Lower lobe of right lung (tissue), 2 donors: ENCODE measurements around the gene CORO2B. TPM values are rescaled to one million over a fixed set of nuclear protein-coding genes. Genes with fewer than 3 reads are reported as not detected.

Experiments
- ATAC-seq, 2 donors: fragments of 200-7000 bp; cut with Tn5 transposase; one replicate each; pipeline ENCODE4 v1.9.1; 2020 to 2022; ENCODE audit warnings: mild to moderate bottlenecking in 2 of 2, moderate library complexity in 2 of 2
- DNase-seq: peaks from one replicate; pipeline ENCODE4 v3.0.0-alpha.2; 2020
- H3K27ac ChIP-seq: fragments of 200-600 bp; one replicate; pipeline ENCODE4 v1.8.0; 2022
- H3K27me3 ChIP-seq: fragments of 200-600 bp; one replicate; pipeline ENCODE4 v1.8.0; 2022; ENCODE audit warnings: low read depth
- H3K36me3 ChIP-seq: fragments of 200-600 bp; one replicate; pipeline ENCODE4 v1.8.0; 2022; ENCODE audit warnings: mild to moderate bottlenecking
- H3K4me1 ChIP-seq: fragments of 200-600 bp; one replicate; pipeline ENCODE4 v1.8.0; 2022
- H3K4me3 ChIP-seq: fragments of 200-600 bp; one replicate; pipeline ENCODE4 v1.8.0; 2022; ENCODE audit warnings: mild to moderate bottlenecking
- H3K9me3 ChIP-seq: fragments of 200-600 bp; one replicate; pipeline ENCODE4 v1.8.0; 2022
- intact Hi-C: fragments of 100-400 bp; cut with DNase I; formaldehyde crosslinking; loops from one replicate; pipeline ENCODE4 v1.11.0; 2022
- total RNA-seq: library from RNA; stranded (reverse); fragmentation: NEBNext Ultra II Directional; extraction: Animal tissue kit (Norgen Biotek cat#: 25700); gene quantifications from one replicate; pipeline ENCODE4 v1.2.1, GENCODE V29; 2021
- TF ChIP-seq, protein P1 (sequence below): fragments of 200-600 bp; IDR thresholded peaks from one replicate; pipeline ENCODE4 v1.8.0; 2022; ENCODE audit warnings: antibody characterized with exemption, mild to moderate bottlenecking
- donor health status: DM: no; HTN: yes; CAD: no; lungs with severe emphysema.

The CORO2B gene
- total RNA-seq, 1 donor from 2014 or later = 6.8 TPM

GRCh38 chr15:68574629-68575028 lies 4.2 kb upstream of the CORO2B start:
- TF ChIP-seq, protein P1, sequence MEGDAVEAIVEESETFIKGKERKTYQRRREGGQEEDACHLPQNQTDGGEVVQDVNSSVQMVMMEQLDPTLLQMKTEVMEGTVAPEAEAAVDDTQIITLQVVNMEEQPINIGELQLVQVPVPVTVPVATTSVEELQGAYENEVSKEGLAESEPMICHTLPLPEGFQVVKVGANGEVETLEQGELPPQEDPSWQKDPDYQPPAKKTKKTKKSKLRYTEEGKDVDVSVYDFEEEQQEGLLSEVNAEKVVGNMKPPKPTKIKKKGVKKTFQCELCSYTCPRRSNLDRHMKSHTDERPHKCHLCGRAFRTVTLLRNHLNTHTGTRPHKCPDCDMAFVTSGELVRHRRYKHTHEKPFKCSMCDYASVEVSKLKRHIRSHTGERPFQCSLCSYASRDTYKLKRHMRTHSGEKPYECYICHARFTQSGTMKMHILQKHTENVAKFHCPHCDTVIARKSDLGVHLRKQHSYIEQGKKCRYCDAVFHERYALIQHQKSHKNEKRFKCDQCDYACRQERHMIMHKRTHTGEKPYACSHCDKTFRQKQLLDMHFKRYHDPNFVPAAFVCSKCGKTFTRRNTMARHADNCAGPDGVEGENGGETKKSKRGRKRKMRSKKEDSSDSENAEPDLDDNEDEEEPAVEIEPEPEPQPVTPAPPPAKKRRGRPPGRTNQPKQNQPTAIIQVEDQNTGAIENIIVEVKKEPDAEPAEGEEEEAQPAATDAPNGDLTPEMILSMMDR = no peak
- H3K9me3 ChIP-seq = no peaks in the 10 kb centered on the region
- ATAC-seq = no peak

DNA sequence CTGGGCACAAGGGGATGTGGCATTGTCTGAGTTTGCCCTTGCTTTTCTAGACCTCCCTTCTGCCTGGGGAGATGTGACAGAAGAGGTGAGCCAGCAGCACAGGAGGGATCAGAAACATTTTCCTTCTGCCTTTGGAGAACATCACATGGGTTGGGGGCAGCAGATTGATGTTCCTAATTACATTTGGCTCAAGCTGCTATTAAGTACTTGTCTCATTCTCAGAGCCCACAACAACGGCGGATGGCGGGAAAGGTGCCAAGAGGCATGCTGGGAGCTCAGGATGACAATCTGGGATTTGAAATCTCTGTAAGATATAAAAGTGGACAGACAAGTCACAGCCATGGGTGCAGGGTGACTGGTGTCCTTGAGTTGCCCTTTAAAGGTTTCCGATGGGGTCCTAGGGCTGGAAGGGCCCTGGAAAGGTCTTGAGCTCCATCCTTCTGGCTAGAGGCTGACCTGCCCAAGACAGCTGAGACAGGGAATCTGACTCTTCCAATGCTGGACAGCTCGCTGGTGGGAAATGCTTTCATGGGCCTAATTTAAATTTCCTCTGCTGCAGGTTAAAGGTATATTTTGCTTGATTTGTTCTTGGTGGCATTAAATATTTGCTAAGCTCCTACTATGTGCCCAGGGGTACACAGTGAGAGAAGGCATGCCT lies 2.4 kb upstream of the CORO2B start:
- no peak overlapping the region for H3K4me3 ChIP-seq
- peaks cover 19% of the 10 kb centered on the region for H3K4me1 ChIP-seq
- H3K27me3 ChIP-seq = peaks cover 7% of the 10 kb centered on the region
- DNase-seq (no peak), ATAC-seq (no peak)
- no peak overlapping the region for H3K27ac ChIP-seq
- H3K9me3 ChIP-seq = no peaks in the 10 kb centered on the region
- TF ChIP-seq, protein P1 = no peak
- H3K36me3 ChIP-seq = no peaks in the 10 kb centered on the region
- intact Hi-C loops = no loop called here

More at GRCh38 chr15:68574629-68575028, 4.2 kb upstream of the CORO2B start:
- Histone ChIP-seq H3K4me3 (no peak overlapping the region), H3K27me3 (peaks cover 8% of the 10 kb centered on the region), H3K4me1 (peaks cover 14% of the 10 kb centered on the region), H3K27ac (no peak overlapping the region), H3K36me3 (no peaks in the 10 kb centered on the region)
- DNase-seq = no peak
- intact Hi-C loops = no loop called here

GRCh38 chr15:68578175-68578979 lies 416 bp upstream of the CORO2B start:
- intact Hi-C loops = no loop called here
- DNase-seq (peak; percentile 72), ATAC-seq (peak; percentile 70 to 74)
- Histone ChIP-seq H3K4me3 (peak overlapping the region; percentile 69), H3K4me1 (peaks cover 19% of the 10 kb centered on the region), H3K36me3 (no peaks in the 10 kb centered on the region), H3K9me3 (no peaks in the 10 kb centered on the region), H3K27ac (peak overlapping the region; percentile 73), H3K27me3 (peaks cover 7% of the 10 kb centered on the region)
- TF ChIP-seq, protein P1 = peak; percentile 58

- intact Hi-C loops = no loop called here
- Histone ChIP-seq H3K27me3 (peaks cover 7% of the 10 kb centered on the region), H3K9me3 (no peaks in the 10 kb centered on the region), H3K4me1 (peaks cover 27% of the 10 kb centered on the region), H3K36me3 (no peaks in the 10 kb centered on the region), H3K4me3 (peak overlapping the region; percentile 56), H3K27ac (peak overlapping the region; percentile 51)
- no peak for DNase-seq
- no peak for ATAC-seq
- TF ChIP-seq, protein P1 = no peak
Measured at GRCh38 chr15:68580026-68580882, 1.5 kb downstream of the CORO2B start.

DNA sequence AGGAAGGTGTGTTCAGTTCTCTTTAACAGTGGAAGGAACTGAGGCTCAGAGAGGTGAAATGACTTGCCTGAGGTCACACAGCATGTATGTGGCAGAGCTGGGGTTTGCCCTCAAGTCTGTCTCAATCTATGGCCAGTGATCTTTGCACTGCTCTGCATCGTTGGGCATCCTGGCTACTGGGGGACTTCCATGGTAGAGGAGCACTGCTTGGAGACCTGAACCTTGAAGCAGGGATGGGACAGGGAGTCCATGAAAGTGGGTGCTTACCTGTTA lies 2.0 kb downstream of the CORO2B start:
- H3K27me3 ChIP-seq = peaks cover 7% of the 10 kb centered on the region
- H3K9me3 ChIP-seq = no peaks in the 10 kb centered on the region
- intact Hi-C loops = no loop called here
- H3K4me1 ChIP-seq = peaks cover 27% of the 10 kb centered on the region
- TF ChIP-seq, protein P1 = no peak
- H3K4me3 ChIP-seq = no peak overlapping the region
- DNase-seq (no peak), ATAC-seq (no peak)
- H3K36me3 ChIP-seq = no peaks in the 10 kb centered on the region
- no peak overlapping the region for H3K27ac ChIP-seq
